Panc1 (cell line): Measurements from ENCODE around the gene PALD1. TPM values are rescaled to one million over a fixed set of nuclear protein-coding genes. Genes with fewer than 3 reads are reported as not detected.

Experiments used
- ATAC-seq: fragments of 200-7000 bp; cut with Tn5 transposase; 2 replicates; pipeline ENCODE4 v1.9.1; 2020; ENCODE audit warnings: mild to moderate bottlenecking, moderate library complexity
- BruUV-seq: library from RNA; stranded (reverse); fragments of 400-500 nt; replicated peaks from 2 replicates; lab custom pipeline; 2021; lab: Mats Ljungman, UMichigan
- CTCF ChIA-PET: fragments of 300-600 bp; sonication (Branson Sonifier 250); formaldehyde crosslinking; loops from one replicate; lab custom pipeline; 2022; ENCODE audit warnings: antibody characterized with exemption; lab: Charles Lee
- POLR2A ChIA-PET: fragments of 300-600 bp; sonication (Branson Sonifier 250); formaldehyde crosslinking; loops from one replicate; lab custom pipeline; 2022; ENCODE audit warnings: antibody characterized with exemption; lab: Charles Lee
- DNase-seq: peaks from one replicate; pipeline ENCODE4 v3.0.0-alpha.2; 2010; ENCODE audit warnings: low read depth, low spot score
- H3K27ac ChIP-seq: 2 replicates; pipeline ENCODE4 v1.5.1; 2011; ENCODE audit warnings: mild to moderate bottlenecking, low read length, inconsistent platforms
- H3K27me3 ChIP-seq: fragments of 200-500 bp; sonication (Bioruptor generic); 2 replicates; pipeline ENCODE4 v1.6.0; 2014; ENCODE audit warnings: low read length, inconsistent platforms; ENCODE audit not compliant: control insufficient read depth, insufficient read depth
- H3K36me3 ChIP-seq: fragments of 200-500 bp; sonication (Bioruptor generic); 2 replicates; pipeline ENCODE4 v1.5.1; 2014; ENCODE audit warnings: inconsistent platforms, mild to moderate bottlenecking, low read length, moderate library complexity; ENCODE audit not compliant: control insufficient read depth, insufficient read depth
- H3K4me1 ChIP-seq: 2 replicates; pipeline ENCODE4 v1.5.1; 2011; ENCODE audit warnings: inconsistent platforms, mild to moderate bottlenecking, low read length, moderate library complexity; ENCODE audit not compliant: control insufficient read depth, insufficient read depth
- H3K4me3 ChIP-seq, 2 experiments: 2 replicates each; pipeline ENCODE4 v1.5.1; 2011 to 2012; ENCODE audit warnings: low read depth in 2 of 2, low read length in 2 of 2, mild to moderate bottlenecking in 2 of 2, inconsistent platforms in 1 of 2, moderate library complexity in 1 of 2
- H3K9me3 ChIP-seq: fragments of 200-500 bp; sonication (Bioruptor generic); 2 replicates; pipeline ENCODE4 v1.5.1; 2014; ENCODE audit warnings: low read depth, mild to moderate bottlenecking, inconsistent platforms, low read length, moderate library complexity; ENCODE audit not compliant: control insufficient read depth, insufficient read depth
- CTCF ChIP-seq: fragments of 450-650 bp; IDR thresholded peaks from 2 replicates; pipeline ENCODE4 v1.5.1; 2017; ENCODE audit warnings: mild to moderate bottlenecking
- POLR2AphosphoS5 ChIP-seq: IDR thresholded peaks from 2 replicates; pipeline ENCODE4 v1.6.1; 2012; ENCODE audit warnings: mild to moderate bottlenecking, low read depth, low read length, moderate library complexity
- REST ChIP-seq, 2 experiments: IDR thresholded peaks; 2 replicates each; pipeline ENCODE4 v1.6.1; 2011 to 2012; ENCODE audit warnings: low read depth in 2 of 2, control low read depth in 1 of 2, low read length in 1 of 2, mild to moderate bottlenecking in 1 of 2, moderate library complexity in 1 of 2; ENCODE audit not compliant: insufficient read depth in 1 of 2
- SIN3A ChIP-seq: IDR thresholded peaks from 2 replicates; pipeline ENCODE4 v1.6.1; 2012; ENCODE audit warnings: low read depth, mild to moderate bottlenecking, low read length, moderate library complexity, borderline replicate concordance; ENCODE audit not compliant: insufficient read depth
- TCF7L2 ChIP-seq: IDR thresholded peaks from 2 replicates; pipeline ENCODE4 v1.6.1; 2011; ENCODE audit warnings: mild to moderate bottlenecking, low read depth, low read length, inconsistent platforms
- in situ Hi-C: cut with HindIII; loops from 2 replicates; pipeline ENCODE4 v1.10.0; 2016; ENCODE audit warnings: low sequenced_read_pairs, low pct_unique_long_range_greater_than_20kb
- intact Hi-C: fragments of 100-400 bp; cut with micrococcal nuclease; formaldehyde crosslinking; loops from one replicate; pipeline ENCODE4 v1.10.0; 2022; ENCODE audit not compliant: unreplicated experiment
- total RNA-seq: library from RNA; stranded (reverse); gene quantifications from one replicate; pipeline ENCODE4 v1.2.1, GENCODE V29; 2021; ENCODE audit not compliant: unreplicated experiment

PALD1 gene
- total RNA-seq, 1 experiment from 2014 or later = 3.0 TPM

GRCh38 chr10:70528314-70528713 lies 49.7 kb downstream of the PALD1 start:
- POLR2A ChIA-PET = no interaction called here

GRCh38 chr10:70528741-70529362 lies 50.3 kb downstream of the PALD1 start:
- no peak overlapping the region for H3K4me3 ChIP-seq
- intact Hi-C loops = no loop called here
- H3K4me1 ChIP-seq = no peaks in the 10 kb centered on the region
- no peaks in the 10 kb centered on the region for H3K27me3 ChIP-seq
- ATAC-seq = peak; percentile 90
- DNase-seq = no peak
- H3K9me3 ChIP-seq = no peaks in the 10 kb centered on the region
- in situ Hi-C loops = no loop called here
- no peak for TF ChIP-seq SIN3A
- no peak for TF ChIP-seq REST (IDR thresholded peaks at IDR 0.05; ENCODE audit: insufficient read depth in 1 of 2, low read depth in 2 of 2, low read length in 1 of 2)
- no peak for TF ChIP-seq TCF7L2
- no peak for TF ChIP-seq POLR2AphosphoS5
- no peak for TF ChIP-seq CTCF
- BruUV-seq = no TSS peak
- CTCF ChIA-PET = interaction anchor here (0.6 kb wide), 2 partner anchors 16 to 77 kb away, joined by 5 to 7 read pairs; no protein-coding TSS in a partner anchor
- no peak overlapping the region for H3K27ac ChIP-seq
- no peaks in the 10 kb centered on the region for H3K36me3 ChIP-seq
- POLR2A ChIA-PET = interaction anchor here (0.5 to 0.6 kb wide), 2 partner anchors 58 to 548 kb away, joined by 3 read pairs; no protein-coding TSS in a partner anchor

More at GRCh38 chr10:70528314-70528713, 49.7 kb downstream of the PALD1 start:
- no peak; the same call in 1 of the 2 replicates for ATAC-seq
- no peak for TF ChIP-seq TCF7L2
- TF ChIP-seq REST (IDR thresholded peaks at IDR 0.05; ENCODE audit: insufficient read depth in 1 of 2, low read depth in 2 of 2, low read length in 1 of 2) = no peak
- TF ChIP-seq CTCF = no peak
- no peak for TF ChIP-seq POLR2AphosphoS5
- TF ChIP-seq SIN3A = no peak
- no peaks in the 10 kb centered on the region for H3K36me3 ChIP-seq
- intact Hi-C loops (no loop called here), in situ Hi-C loops (no loop called here)
- no peak for DNase-seq
- H3K9me3 ChIP-seq = no peaks in the 10 kb centered on the region
- no peaks in the 10 kb centered on the region for H3K27me3 ChIP-seq
- no TSS peak for BruUV-seq
- no peaks in the 10 kb centered on the region for H3K4me1 ChIP-seq
- H3K4me3 ChIP-seq = no peak overlapping the region
- no peak overlapping the region for H3K27ac ChIP-seq
- CTCF ChIA-PET = interaction anchor here (0.6 kb wide), 1 partner anchor 77 kb away, joined by 5 read pairs; no protein-coding TSS in a partner anchor
